PC-9 (cell line): ENCODE data around the gene FBXW12. TPM values are rescaled to one million over a fixed set of nuclear protein-coding genes. Genes with fewer than 3 reads are reported as not detected.

Source experiments
- BruUV-seq: library from RNA; stranded (reverse); fragments of 400-500 nt; replicated peaks from 2 replicates; lab custom pipeline; 2021; lab: Mats Ljungman, UMichigan
- CTCF ChIA-PET: fragments of 300-600 bp; sonication (Branson Sonifier 250); formaldehyde crosslinking; loops from one replicate; lab custom pipeline; 2022; ENCODE audit warnings: antibody characterized with exemption; lab: Charles Lee
- POLR2A ChIA-PET: fragments of 300-600 bp; sonication (Branson Sonifier 250); formaldehyde crosslinking; loops from one replicate; lab custom pipeline; 2022; ENCODE audit warnings: antibody characterized with exemption; ENCODE audit not compliant: unreplicated experiment; lab: Charles Lee
- DNase-seq, 2 experiments: peaks; one replicate each; pipeline versions ENCODE4 v3.0.0 to v3.0.0-alpha.2; 2015 to 2022; ENCODE audit warnings: mixed read lengths in 1 of 2
- H2AFZ ChIP-seq: fragments of 200-600 bp; sonication (generic); 2 replicates; pipeline ENCODE4 v1.8.1; 2017; ENCODE audit warnings: antibody characterized with exemption
- H3F3A ChIP-seq: fragments of 200-600 bp; sonication (generic); 2 replicates; pipeline ENCODE4 v1.8.1; 2017; ENCODE audit warnings: antibody characterized with exemption, mild to moderate bottlenecking, low read depth; ENCODE audit not compliant: insufficient read depth
- H3K27ac ChIP-seq: fragments of 200-600 bp; sonication (generic); 2 replicates; pipeline ENCODE4 v1.6.1; 2016; ENCODE audit warnings: mixed run types
- H3K27me3 ChIP-seq: fragments of 200-600 bp; sonication (generic); 2 replicates; pipeline ENCODE4 v1.6.1; 2016; ENCODE audit warnings: low read depth, mixed run types; ENCODE audit not compliant: insufficient read depth
- H3K36me3 ChIP-seq: fragments of 200-600 bp; sonication (generic); 2 replicates; pipeline ENCODE4 v1.6.1; 2016; ENCODE audit warnings: low read depth, mixed run types
- H3K4me1 ChIP-seq: fragments of 200-600 bp; sonication (generic); replicated peaks from 2 replicates; pipeline ENCODE4 v1.6.1; 2016; ENCODE audit warnings: mixed run types; ENCODE audit not compliant: insufficient read depth
- H3K4me2 ChIP-seq: fragments of 200-600 bp; sonication (generic); 2 replicates; pipeline ENCODE4 v1.6.1; 2017; ENCODE audit warnings: mixed run types
- H3K4me3 ChIP-seq: fragments of 200-600 bp; sonication (generic); 2 replicates; pipeline ENCODE4 v1.6.1; 2016; ENCODE audit warnings: mixed run types
- H3K79me2 ChIP-seq: fragments of 200-600 bp; sonication (generic); 2 replicates; pipeline ENCODE4 v1.6.1; 2017; ENCODE audit warnings: low read depth, mixed run types
- H3K9me2 ChIP-seq: fragments of 200-600 bp; sonication (generic); 2 replicates; pipeline ENCODE4 v1.8.1; 2017; ENCODE audit warnings: mild to moderate bottlenecking; ENCODE audit not compliant: insufficient read depth
- H3K9me3 ChIP-seq: fragments of 200-600 bp; sonication (generic); 2 replicates; pipeline ENCODE4 v1.8.1; 2016; ENCODE audit warnings: low read depth; ENCODE audit not compliant: insufficient read depth
- H4K20me1 ChIP-seq: fragments of 200-600 bp; sonication (generic); 2 replicates; pipeline ENCODE4 v1.8.1; 2017; ENCODE audit not compliant: insufficient read depth
- EZH2 ChIP-seq: fragments of 200-600 bp; sonication (generic); IDR thresholded peaks from 2 replicates; pipeline ENCODE4 v1.8.0; 2017; ENCODE audit warnings: antibody characterized with exemption, low read depth
- intact Hi-C: fragments of 100-400 bp; cut with micrococcal nuclease; formaldehyde crosslinking; loops from one replicate; pipeline ENCODE4 v1.10.0; 2022; ENCODE audit not compliant: unreplicated experiment
- total RNA-seq: library from RNA; stranded (reverse); gene quantifications from 2 replicates; pipeline ENCODE4 v1.2.3, GENCODE V29; 2021
- TF ChIP-seq, protein P1 (sequence below): fragments of 200-600 bp; sonication (generic); conservative IDR thresholded peaks from 2 replicates; pipeline ENCODE4 v1.6.1; 2017; ENCODE audit warnings: mixed run types, antibody characterized with exemption, mild to moderate bottlenecking, moderate library complexity

FBXW12 gene
- total RNA-seq, 1 experiment from 2014 or later, result not detected

DNA sequence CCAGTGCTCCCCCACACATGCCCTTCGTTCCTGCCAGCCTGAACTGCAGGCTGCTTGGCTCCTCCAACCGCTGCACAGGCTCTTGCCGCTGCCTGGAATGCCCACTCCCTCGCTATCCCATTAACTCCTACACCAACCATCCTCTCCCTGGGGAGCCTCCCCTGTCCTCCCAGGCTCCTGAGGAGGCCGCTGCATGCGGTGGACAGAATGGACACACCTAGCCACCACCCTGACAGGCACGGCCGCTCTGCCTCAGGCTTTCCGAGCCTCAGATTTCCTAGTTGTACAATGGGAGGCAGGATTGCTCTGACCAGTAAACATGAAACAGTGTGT lies 55.6 kb downstream of the FBXW12 start:
- no TSS peak for BruUV-seq
- DNase-seq, result no peak
- H3K4me2 ChIP-seq, result peak overlapping the region; percentile 78; the same call in 1 of the 2 replicates
- H3K4me3 ChIP-seq, result no peak overlapping the region
- H3K9me2 ChIP-seq, result no peaks in the 10 kb centered on the region
- H3F3A ChIP-seq, result peaks cover 15% of the 10 kb centered on the region
- no peak overlapping the region for H2AFZ ChIP-seq
- no peaks in the 10 kb centered on the region for H3K36me3 ChIP-seq
- H4K20me1 ChIP-seq, result no peaks in the 10 kb centered on the region
- peaks cover 25% of the 10 kb centered on the region for H3K4me1 ChIP-seq
- CTCF ChIA-PET, result no interaction called here
- no peak overlapping the region for H3K27ac ChIP-seq
- H3K9me3 ChIP-seq, result no peaks in the 10 kb centered on the region
- no peaks in the 10 kb centered on the region for H3K27me3 ChIP-seq
- intact Hi-C loops, result no loop called here
- TF ChIP-seq, protein P1, sequence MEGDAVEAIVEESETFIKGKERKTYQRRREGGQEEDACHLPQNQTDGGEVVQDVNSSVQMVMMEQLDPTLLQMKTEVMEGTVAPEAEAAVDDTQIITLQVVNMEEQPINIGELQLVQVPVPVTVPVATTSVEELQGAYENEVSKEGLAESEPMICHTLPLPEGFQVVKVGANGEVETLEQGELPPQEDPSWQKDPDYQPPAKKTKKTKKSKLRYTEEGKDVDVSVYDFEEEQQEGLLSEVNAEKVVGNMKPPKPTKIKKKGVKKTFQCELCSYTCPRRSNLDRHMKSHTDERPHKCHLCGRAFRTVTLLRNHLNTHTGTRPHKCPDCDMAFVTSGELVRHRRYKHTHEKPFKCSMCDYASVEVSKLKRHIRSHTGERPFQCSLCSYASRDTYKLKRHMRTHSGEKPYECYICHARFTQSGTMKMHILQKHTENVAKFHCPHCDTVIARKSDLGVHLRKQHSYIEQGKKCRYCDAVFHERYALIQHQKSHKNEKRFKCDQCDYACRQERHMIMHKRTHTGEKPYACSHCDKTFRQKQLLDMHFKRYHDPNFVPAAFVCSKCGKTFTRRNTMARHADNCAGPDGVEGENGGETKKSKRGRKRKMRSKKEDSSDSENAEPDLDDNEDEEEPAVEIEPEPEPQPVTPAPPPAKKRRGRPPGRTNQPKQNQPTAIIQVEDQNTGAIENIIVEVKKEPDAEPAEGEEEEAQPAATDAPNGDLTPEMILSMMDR, result no peak
- TF ChIP-seq EZH2, result no peak
- POLR2A ChIA-PET, result interaction anchor here (0.6 kb wide), 1 partner anchor 693 kb away, joined by 3 read pairs; the partner anchor contains the start of gene USP19
- H3K79me2 ChIP-seq, result peaks cover 30% of the 10 kb centered on the region

DNA sequence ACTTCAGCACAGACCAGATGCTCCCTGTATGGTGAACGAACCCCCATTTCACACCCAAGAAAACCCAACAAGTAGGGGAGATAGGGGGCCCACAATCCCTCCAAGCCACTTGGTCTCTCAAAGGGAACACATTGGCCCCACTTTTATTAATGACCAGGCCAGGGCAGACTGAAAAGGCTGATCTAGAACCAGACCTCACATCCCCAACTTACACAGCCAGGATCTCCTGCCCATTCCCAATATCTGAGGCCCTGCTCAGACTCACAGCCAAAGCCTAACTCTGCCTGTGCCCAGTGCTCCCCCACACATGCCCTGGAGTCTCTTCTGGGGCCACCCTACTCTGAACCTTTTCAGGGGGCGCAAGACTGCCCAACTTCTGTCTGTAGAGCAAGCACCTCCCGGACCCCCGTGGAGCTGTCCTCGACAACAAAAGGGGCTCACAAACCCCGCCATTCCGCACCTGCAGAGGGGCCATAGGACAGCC lies 56.1 kb downstream of the FBXW12 start:
- Histone ChIP-seq H3K4me3 (peak overlapping the region; percentile 73; the same call in 1 of the 2 replicates), H3K9me2 (no peaks in the 10 kb centered on the region), H3K9me3 (no peaks in the 10 kb centered on the region), H3K79me2 (peaks cover 34% of the 10 kb centered on the region), H2AFZ (no peak overlapping the region), H3K4me1 (peaks cover 30% of the 10 kb centered on the region), H3K27ac (no peak overlapping the region), H4K20me1 (no peaks in the 10 kb centered on the region), H3F3A (peaks cover 16% of the 10 kb centered on the region), H3K36me3 (no peaks in the 10 kb centered on the region), H3K4me2 (peak overlapping the region; percentile 78), H3K27me3 (no peaks in the 10 kb centered on the region)
- no peak for DNase-seq
- TF ChIP-seq, protein P1, result no peak
- BruUV-seq, result TSS peak; percentile 16
- CTCF ChIA-PET, result interaction anchor here (0.6 to 1.1 kb wide), 2 partner anchors 20 to 338 kb away, joined by 3 read pairs; no protein-coding TSS in a partner anchor
- intact Hi-C loops, result no loop called here
- POLR2A ChIA-PET, result no interaction called here

DNA sequence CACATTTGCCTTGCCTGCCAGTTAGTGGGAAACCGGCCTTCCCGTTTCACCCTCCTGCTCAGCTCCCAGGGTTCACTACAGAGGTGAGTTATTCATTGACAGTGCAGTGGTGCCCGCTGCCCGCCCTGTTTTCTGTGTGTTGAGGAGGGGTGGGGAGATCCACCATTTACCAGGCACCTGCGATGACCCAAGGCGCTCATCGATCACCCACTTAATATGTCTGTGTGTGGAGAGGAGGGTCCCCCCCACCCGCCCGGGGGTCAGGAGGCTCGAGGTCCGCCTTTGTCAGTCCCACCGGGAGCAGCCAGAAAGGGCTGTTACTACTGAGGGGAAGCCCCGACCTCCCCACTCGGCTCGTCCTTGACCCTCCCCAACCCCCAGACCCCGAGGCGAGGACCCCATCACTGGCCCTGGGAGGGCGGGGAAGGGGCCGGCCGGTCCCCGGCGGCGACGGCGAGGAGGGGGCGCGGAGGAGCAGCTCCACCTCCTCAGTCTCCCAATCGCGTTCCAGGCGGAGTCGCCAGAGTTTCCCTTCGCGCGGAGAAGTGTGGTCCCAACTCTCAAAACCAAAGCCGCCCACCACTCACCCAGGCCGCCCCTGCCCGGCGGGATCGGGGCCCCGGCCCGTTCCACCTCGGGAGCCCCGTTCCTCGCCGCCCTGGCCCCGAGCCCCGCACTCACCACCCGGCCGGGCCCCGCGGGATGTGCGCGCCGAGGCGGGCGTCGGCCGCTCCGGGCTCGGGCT lies 56.7 kb downstream of the FBXW12 start:
- Histone ChIP-seq H3K4me2 (peak overlapping the region; percentile 78), H3F3A (peaks cover 22% of the 10 kb centered on the region), H4K20me1 (no peaks in the 10 kb centered on the region), H3K4me1 (peaks cover 36% of the 10 kb centered on the region), H3K9me3 (no peaks in the 10 kb centered on the region), H3K9me2 (no peaks in the 10 kb centered on the region), H3K4me3 (peak overlapping the region; percentile 73), H3K27ac (no peak overlapping the region), H2AFZ (no peak overlapping the region; the same call in 1 of the 2 replicates), H3K79me2 (peaks cover 36% of the 10 kb centered on the region), H3K27me3 (no peaks in the 10 kb centered on the region), H3K36me3 (no peaks in the 10 kb centered on the region)
- intact Hi-C loops, result no loop called here
- TF ChIP-seq EZH2, result no peak
- TF ChIP-seq, protein P1, result no peak
- ChIA-PET CTCF (interaction anchor here (0.6 to 1.1 kb wide), 2 partner anchors 21 to 338 kb away, joined by 3 read pairs; no protein-coding TSS in a partner anchor), POLR2A (interaction anchor here (0.5 to 0.7 kb wide), 2 partner anchors 18 to 234 kb away, joined by 3 to 11 read pairs; no protein-coding TSS in a partner anchor)
- BruUV-seq, result no TSS peak
- peak in 1 of 2 experiments; percentile 34 for DNase-seq
